Measurements from ENCODE around the gene STK31.

DNA sequence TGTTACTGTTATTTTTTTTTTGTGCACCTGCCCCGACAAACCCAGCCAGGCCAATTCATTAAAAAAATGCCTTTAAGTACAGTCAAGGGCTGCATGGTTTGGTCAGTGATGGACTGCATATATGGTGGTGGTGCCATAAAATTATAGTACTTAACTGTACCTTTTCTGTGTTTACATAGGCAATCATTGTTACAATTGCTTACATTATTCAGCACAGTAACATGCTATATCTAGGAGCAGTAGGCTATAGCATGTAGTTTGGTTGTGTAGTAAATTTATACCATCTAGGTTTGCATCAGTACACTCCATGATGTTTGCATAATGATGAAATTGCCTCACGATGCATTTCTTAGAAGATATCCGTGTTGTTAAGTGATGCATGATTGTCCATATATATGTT lies 58.0 kb downstream of the STK31 start:
- TF ChIP-seq ATF2 (tag by site-specific recombination; IDR thresholded peaks at IDR 0.05; ENCODE audit: low read depth) (no peak), PRDM2 (tag by site-specific recombination; IDR thresholded peaks at IDR 0.05; ENCODE audit: borderline replicate concordance) (no peak), KLF1 (tag by site-specific recombination; IDR thresholded peaks at IDR 0.05) (no peak), ZBTB26 (tag by site-specific recombination; optimal IDR thresholded peaks at IDR 0.05) (no peak), PRDM10 (tag by site-specific recombination; IDR thresholded peaks at IDR 0.05) (no peak), ZNF529 (tag by site-specific recombination; IDR thresholded peaks at IDR 0.05; ENCODE audit: insufficient replicate concordance) (no peak), ZNF354C (tag by site-specific recombination; IDR thresholded peaks at IDR 0.05; ENCODE audit: borderline replicate concordance, low read depth) (no peak), MZF1 (tag by site-specific recombination; IDR thresholded peaks at IDR 0.05; ENCODE audit: borderline replicate concordance) (no peak)
- TF ChIP-seq, protein P1, sequence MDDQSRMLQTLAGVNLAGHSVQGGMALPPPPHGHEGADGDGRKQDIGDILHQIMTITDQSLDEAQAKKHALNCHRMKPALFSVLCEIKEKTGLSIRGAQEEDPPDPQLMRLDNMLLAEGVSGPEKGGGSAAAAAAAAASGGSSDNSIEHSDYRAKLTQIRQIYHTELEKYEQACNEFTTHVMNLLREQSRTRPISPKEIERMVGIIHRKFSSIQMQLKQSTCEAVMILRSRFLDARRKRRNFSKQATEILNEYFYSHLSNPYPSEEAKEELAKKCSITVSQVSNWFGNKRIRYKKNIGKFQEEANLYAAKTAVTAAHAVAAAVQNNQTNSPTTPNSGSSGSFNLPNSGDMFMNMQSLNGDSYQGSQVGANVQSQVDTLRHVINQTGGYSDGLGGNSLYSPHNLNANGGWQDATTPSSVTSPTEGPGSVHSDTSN (CRISPR knock-in tag; IDR thresholded peaks at IDR 0.05): no peak
- TF ChIP-seq, protein P2, sequence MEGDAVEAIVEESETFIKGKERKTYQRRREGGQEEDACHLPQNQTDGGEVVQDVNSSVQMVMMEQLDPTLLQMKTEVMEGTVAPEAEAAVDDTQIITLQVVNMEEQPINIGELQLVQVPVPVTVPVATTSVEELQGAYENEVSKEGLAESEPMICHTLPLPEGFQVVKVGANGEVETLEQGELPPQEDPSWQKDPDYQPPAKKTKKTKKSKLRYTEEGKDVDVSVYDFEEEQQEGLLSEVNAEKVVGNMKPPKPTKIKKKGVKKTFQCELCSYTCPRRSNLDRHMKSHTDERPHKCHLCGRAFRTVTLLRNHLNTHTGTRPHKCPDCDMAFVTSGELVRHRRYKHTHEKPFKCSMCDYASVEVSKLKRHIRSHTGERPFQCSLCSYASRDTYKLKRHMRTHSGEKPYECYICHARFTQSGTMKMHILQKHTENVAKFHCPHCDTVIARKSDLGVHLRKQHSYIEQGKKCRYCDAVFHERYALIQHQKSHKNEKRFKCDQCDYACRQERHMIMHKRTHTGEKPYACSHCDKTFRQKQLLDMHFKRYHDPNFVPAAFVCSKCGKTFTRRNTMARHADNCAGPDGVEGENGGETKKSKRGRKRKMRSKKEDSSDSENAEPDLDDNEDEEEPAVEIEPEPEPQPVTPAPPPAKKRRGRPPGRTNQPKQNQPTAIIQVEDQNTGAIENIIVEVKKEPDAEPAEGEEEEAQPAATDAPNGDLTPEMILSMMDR (tag by site-specific recombination; IDR thresholded peaks at IDR 0.05): no peak
- TF ChIP-seq, protein P3, sequence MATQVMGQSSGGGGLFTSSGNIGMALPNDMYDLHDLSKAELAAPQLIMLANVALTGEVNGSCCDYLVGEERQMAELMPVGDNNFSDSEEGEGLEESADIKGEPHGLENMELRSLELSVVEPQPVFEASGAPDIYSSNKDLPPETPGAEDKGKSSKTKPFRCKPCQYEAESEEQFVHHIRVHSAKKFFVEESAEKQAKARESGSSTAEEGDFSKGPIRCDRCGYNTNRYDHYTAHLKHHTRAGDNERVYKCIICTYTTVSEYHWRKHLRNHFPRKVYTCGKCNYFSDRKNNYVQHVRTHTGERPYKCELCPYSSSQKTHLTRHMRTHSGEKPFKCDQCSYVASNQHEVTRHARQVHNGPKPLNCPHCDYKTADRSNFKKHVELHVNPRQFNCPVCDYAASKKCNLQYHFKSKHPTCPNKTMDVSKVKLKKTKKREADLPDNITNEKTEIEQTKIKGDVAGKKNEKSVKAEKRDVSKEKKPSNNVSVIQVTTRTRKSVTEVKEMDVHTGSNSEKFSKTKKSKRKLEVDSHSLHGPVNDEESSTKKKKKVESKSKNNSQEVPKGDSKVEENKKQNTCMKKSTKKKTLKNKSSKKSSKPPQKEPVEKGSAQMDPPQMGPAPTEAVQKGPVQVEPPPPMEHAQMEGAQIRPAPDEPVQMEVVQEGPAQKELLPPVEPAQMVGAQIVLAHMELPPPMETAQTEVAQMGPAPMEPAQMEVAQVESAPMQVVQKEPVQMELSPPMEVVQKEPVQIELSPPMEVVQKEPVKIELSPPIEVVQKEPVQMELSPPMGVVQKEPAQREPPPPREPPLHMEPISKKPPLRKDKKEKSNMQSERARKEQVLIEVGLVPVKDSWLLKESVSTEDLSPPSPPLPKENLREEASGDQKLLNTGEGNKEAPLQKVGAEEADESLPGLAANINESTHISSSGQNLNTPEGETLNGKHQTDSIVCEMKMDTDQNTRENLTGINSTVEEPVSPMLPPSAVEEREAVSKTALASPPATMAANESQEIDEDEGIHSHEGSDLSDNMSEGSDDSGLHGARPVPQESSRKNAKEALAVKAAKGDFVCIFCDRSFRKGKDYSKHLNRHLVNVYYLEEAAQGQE (tag by site-specific recombination; IDR thresholded peaks at IDR 0.05): no peak

Measured in HEK293 (cell line).